Choroid plexus epithelial cell (primary cell): ENCODE measurements around the gene RAB27A.
"Not testable (repeated sequence)": the region's sequence is repeated elsewhere in the genome, so short reads cannot be mapped to it uniquely, and the experiment has no call there.

ENCODE experiments used
- DNase-seq: peaks from one replicate; pipeline ENCODE4 v3.0.0-alpha.2; 2010; ENCODE audit warnings: low read depth
- H3K4me3 ChIP-seq: 2 replicates; pipeline ENCODE4 v1.5.1; 2011; ENCODE audit warnings: low read depth, mild to moderate bottlenecking, control low read depth, low read length, moderate library complexity
- CTCF ChIP-seq: conservative IDR thresholded peaks from 2 replicates; pipeline ENCODE4 v1.5.1; 2011; ENCODE audit warnings: low read depth, mild to moderate bottlenecking, control low read depth, inconsistent platforms, low read length, moderate library complexity

RAB27A gene

GRCh38 chr15:55256281-55257011, 33.2 kb downstream of the RAB27A start:
- no peak overlapping the region for H3K4me3 ChIP-seq
- peak; percentile 37 for DNase-seq
- TF ChIP-seq CTCF, result no peak

GRCh38 chr15:55255714-55256113, 33.9 kb downstream of the RAB27A start:
- DNase-seq, result peak; percentile 29
- no peak overlapping the region for H3K4me3 ChIP-seq

GRCh38 chr15:55254916-55255679, 34.5 kb downstream of the RAB27A start:
- TF ChIP-seq CTCF, result no peak
- H3K4me3 ChIP-seq, result no peak overlapping the region
- no peak for DNase-seq

More at GRCh38 chr15:55255714-55256113, 33.9 kb downstream of the RAB27A start:
- TF ChIP-seq CTCF, result no peak

GRCh38 chr15:55253580-55253979, 36.0 kb downstream of the RAB27A start:
- no peak for TF ChIP-seq CTCF
- peak; percentile 88 for DNase-seq
- no peak overlapping the region for H3K4me3 ChIP-seq

GRCh38 chr15:55252201-55252600, 37.4 kb downstream of the RAB27A start:
- DNase-seq, H3K4me3 ChIP-seq: not testable (repeated sequence)

GRCh38 chr15:55250941-55251340, 38.7 kb downstream of the RAB27A start:
- DNase-seq, result no peak

More at GRCh38 chr15:55250941-55251340, 38.7 kb downstream of the RAB27A start:
- no peak for TF ChIP-seq CTCF
- H3K4me3 ChIP-seq, result no peak overlapping the region
